Esophagus (tissue), 2 donors: ENCODE data around the gene SMKR1. TPM values are rescaled to one million over a fixed set of nuclear protein-coding genes. Genes with fewer than 3 reads are reported as not detected.
"Not testable (repeated sequence)": the region's sequence is repeated elsewhere in the genome, so short reads cannot be mapped to it uniquely, and the experiment has no call there.

Source experiments
- H3K27ac ChIP-seq, 2 donors: one replicate each; pipeline ENCODE4 v1.5.1; 2013; ENCODE audit warnings: low read depth in 2 of 2, mild to moderate bottlenecking in 2 of 2, inconsistent platforms in 1 of 2, low read length in 1 of 2, moderate library complexity in 1 of 2
- H3K27me3 ChIP-seq, 2 donors: one replicate each; pipeline ENCODE4 v1.6.1; 2013; ENCODE audit warnings: low read length in 2 of 2, control low read depth in 1 of 2, mild to moderate bottlenecking in 1 of 2; ENCODE audit not compliant: insufficient read depth in 2 of 2, control insufficient read depth in 1 of 2
- H3K36me3 ChIP-seq, 2 donors: one replicate each; pipeline ENCODE4 v1.6.1; 2013; ENCODE audit warnings: low read length in 1 of 2; ENCODE audit not compliant: control insufficient read depth in 2 of 2, insufficient read depth in 2 of 2
- H3K4me1 ChIP-seq, 2 donors: one replicate each; pipeline ENCODE4 v1.6.1; 2013; ENCODE audit warnings: low read length in 1 of 2; ENCODE audit not compliant: control insufficient read depth in 2 of 2, insufficient read depth in 2 of 2
- H3K4me3 ChIP-seq, 2 donors: one replicate each; pipeline ENCODE4 v1.5.1; 2013; ENCODE audit warnings: low read length in 2 of 2, mild to moderate bottlenecking in 2 of 2, low read depth in 1 of 2, moderate library complexity in 1 of 2
- H3K9me3 ChIP-seq, 2 donors: one replicate each; pipeline ENCODE4 v1.6.1; 2013; ENCODE audit warnings: mild to moderate bottlenecking in 2 of 2, low read depth in 1 of 2, low read length in 1 of 2, moderate library complexity in 1 of 2; ENCODE audit not compliant: control insufficient read depth in 2 of 2, insufficient read depth in 1 of 2
- WGBS, 2 donors: extraction: QIAGEN DNeasy Blood & Tissue Kit; methylation state at CpG; one replicate each; pipeline ENCODE4 v1.1.7; 2013; 5-methylcytosine and 5-hydroxymethylcytosine counted together
- polyA plus RNA-seq, 2 donors: library from polyadenylated mRNA; stranded (reverse); fragments of 200-250 nt; gene quantifications; one replicate each; pipeline ENCODE4 v1.2.3, GENCODE V29; 2013
- donor health status: healthy with polysubstance abuse.
- donor health status: Bipolar disorder and iron deficiency.

SMKR1 gene
- polyA plus RNA-seq, 2 donors, result 0.63 to 0.96 TPM

DNA sequence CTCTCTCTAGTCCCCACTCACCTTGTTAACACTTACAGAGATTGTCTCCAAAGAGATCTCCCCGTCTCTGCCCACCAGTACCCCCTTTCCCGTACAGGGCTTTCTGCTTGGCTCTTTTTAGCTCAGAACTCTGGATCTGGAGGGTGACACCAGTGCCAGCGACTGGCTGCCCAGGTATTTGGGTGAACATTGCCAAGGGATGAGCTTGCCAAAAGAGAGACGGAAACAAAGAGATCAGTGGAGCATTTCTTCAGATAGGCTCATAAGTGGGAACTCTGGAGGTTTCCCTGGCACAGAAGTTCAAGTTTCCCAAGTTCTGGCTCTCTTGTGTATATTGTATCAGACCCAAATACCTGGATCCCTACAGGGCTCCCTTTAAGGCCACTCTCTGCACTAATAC is 38.1 kb upstream of the SMKR1 start:
- no peaks in the 10 kb centered on the region for H3K27me3 ChIP-seq
- 60 to 74% methylated on average over 4 of the region's 4 CpGs for WGBS, 2 donors
- H3K9me3 ChIP-seq, result no peaks in the 10 kb centered on the region
- H3K4me1 ChIP-seq, result no peaks in the 10 kb centered on the region
- no peak overlapping the region for H3K27ac ChIP-seq
- H3K36me3 ChIP-seq, result no peaks in the 10 kb centered on the region
- no peak overlapping the region for H3K4me3 ChIP-seq

DNA sequence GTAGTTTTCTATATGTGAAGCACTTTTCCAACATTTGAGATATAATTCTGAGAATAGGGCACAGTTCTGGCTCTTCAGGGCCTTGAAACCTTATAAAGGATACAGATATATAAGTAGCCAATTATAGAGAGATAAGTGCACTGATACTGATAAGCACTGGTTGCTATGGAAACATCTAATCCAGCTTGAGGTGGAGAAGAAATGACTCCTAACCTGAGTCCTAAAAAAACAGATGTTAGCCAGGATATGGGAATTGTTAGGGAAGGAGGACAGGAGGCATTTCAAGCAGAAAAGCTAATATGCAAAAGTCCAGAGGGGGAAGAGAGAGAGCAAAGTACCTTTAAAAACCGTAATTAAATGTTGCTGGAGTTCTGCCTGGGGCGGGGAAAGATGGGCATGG is 37.3 kb upstream of the SMKR1 start:
- H3K27ac ChIP-seq, result no peak overlapping the region
- no peak overlapping the region for H3K4me3 ChIP-seq
- WGBS, 2 donors, result 76 to 77% methylated on average over 2 of the region's 2 CpGs
- H3K27me3 ChIP-seq, result no peaks in the 10 kb centered on the region
- no peaks in the 10 kb centered on the region for H3K36me3 ChIP-seq
- no peaks in the 10 kb centered on the region for H3K4me1 ChIP-seq
- H3K9me3 ChIP-seq, result no peaks in the 10 kb centered on the region

GRCh38 chr7:129466796-129467195 is 35.5 kb upstream of the SMKR1 start:
- no peak overlapping the region for H3K27ac ChIP-seq
- no peak overlapping the region for H3K4me3 ChIP-seq
- no peaks in the 10 kb centered on the region for H3K9me3 ChIP-seq
- 73 to 83% methylated on average over 3 of the region's 3 CpGs for WGBS, 2 donors
- no peaks in the 10 kb centered on the region for H3K27me3 ChIP-seq
- no peaks in the 10 kb centered on the region for H3K36me3 ChIP-seq
- H3K4me1 ChIP-seq, result no peaks in the 10 kb centered on the region

GRCh38 chr7:129468087-129468486 is 34.2 kb upstream of the SMKR1 start:
- Histone ChIP-seq H3K36me3 (no peaks in the 10 kb centered on the region), H3K4me1 (no peaks in the 10 kb centered on the region), H3K27ac (no peak overlapping the region), H3K9me3 (no peaks in the 10 kb centered on the region), H3K27me3 (no peaks in the 10 kb centered on the region), H3K4me3 (no peak overlapping the region)
- 66 to 74% methylated on average over 1 of the region's 1 CpG for WGBS, 2 donors

- no peaks in the 10 kb centered on the region for H3K36me3 ChIP-seq
- H3K9me3 ChIP-seq, result no peaks in the 10 kb centered on the region
- no peak overlapping the region for H3K4me3 ChIP-seq
- no peaks in the 10 kb centered on the region for H3K4me1 ChIP-seq
- H3K27ac ChIP-seq, result no peak overlapping the region
- no peaks in the 10 kb centered on the region for H3K27me3 ChIP-seq
- 75 to 80% methylated on average over 4 of the region's 4 CpGs for WGBS, 2 donors
These were observed 33.8 kb upstream of the SMKR1 start for GRCh38 chr7:129468547-129468946.

DNA sequence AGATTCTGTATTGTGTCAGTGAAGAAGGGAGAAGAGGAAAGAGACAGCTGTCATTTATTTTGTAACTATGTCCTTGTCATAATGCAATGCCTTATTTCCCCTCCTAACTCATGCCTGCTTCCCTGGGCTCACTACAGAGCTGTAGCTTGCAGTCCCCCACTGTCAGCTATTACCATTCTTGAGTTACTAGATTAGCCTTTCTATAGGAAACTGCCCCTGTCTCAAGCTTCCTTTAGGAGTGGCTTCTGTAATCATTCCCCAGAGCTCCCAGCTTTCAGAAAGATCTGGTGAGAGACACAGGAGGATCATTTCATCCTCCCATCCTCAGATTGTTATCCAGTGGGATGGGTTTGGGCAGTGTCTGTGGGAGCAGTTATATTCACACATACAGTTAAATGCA is 32.4 kb upstream of the SMKR1 start:
- Histone ChIP-seq H3K9me3 (no peaks in the 10 kb centered on the region), H3K4me3 (no peak overlapping the region), H3K27ac (no peak overlapping the region), H3K4me1 (no peaks in the 10 kb centered on the region), H3K27me3 (no peaks in the 10 kb centered on the region), H3K36me3 (no peaks in the 10 kb centered on the region)

DNA sequence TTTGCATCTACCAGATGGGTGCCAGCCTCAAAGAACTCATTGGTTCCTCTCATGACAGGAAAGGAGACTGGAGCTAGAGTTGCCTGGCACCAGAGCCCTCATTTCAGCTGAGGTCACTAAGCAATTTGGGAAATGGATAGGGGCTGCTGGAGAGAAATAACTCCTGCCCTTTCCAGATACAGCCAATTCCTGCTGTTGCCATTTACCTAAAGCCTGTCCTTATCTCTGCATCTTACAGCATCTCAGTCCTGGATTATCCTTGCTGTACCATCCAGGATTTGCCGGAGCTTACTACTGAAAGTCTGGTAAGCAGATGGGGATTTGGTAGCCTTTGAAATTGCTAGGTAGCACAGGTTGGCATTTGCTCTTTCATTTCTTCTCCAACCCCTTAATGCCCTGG is 31.9 kb upstream of the SMKR1 start:
- Histone ChIP-seq H3K4me3 (no peak overlapping the region), H3K36me3 (no peaks in the 10 kb centered on the region), H3K27ac (no peak overlapping the region), H3K27me3 (no peaks in the 10 kb centered on the region), H3K4me1 (no peaks in the 10 kb centered on the region), H3K9me3 (no peaks in the 10 kb centered on the region)
- 93 to 94% methylated on average over 1 of the region's 1 CpG for WGBS, 2 donors

- Histone ChIP-seq H3K27me3 (no peaks in the 10 kb centered on the region), H3K4me3 (no peak overlapping the region), H3K36me3 (no peaks in the 10 kb centered on the region), H3K9me3 (no peaks in the 10 kb centered on the region), H3K27ac (no peak overlapping the region), H3K4me1 (no peaks in the 10 kb centered on the region)
These were observed 30.9 kb upstream of the SMKR1 start for GRCh38 chr7:129471402-129471827.

DNA sequence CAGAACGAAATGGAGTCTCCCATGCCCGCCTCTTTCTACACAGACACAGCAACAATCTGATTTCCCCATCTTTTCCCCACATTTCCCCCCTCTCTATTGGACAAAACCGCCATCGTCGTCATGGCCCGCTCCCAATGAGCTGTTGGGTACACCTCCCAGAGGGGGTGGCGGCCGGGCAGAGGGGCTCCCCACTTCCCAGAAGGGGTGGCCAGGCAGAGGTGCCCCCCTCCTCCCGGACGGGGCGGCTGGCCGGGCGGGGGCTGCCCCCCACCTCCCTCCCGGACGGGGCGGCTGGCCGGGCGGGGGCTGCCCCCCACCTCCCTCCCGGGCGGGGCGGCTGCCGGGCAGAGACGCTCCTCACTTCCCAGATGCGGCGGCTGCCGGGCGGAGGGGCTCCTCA is 26.4 kb upstream of the SMKR1 start:
- not testable (repeated sequence) for H3K9me3 ChIP-seq, H3K4me3 ChIP-seq, H3K27ac ChIP-seq, H3K4me1 ChIP-seq, H3K36me3 ChIP-seq, H3K27me3 ChIP-seq
- 92 to 95% methylated on average over 19 to 27 of the region's 27 CpGs for WGBS, 2 donors

DNA sequence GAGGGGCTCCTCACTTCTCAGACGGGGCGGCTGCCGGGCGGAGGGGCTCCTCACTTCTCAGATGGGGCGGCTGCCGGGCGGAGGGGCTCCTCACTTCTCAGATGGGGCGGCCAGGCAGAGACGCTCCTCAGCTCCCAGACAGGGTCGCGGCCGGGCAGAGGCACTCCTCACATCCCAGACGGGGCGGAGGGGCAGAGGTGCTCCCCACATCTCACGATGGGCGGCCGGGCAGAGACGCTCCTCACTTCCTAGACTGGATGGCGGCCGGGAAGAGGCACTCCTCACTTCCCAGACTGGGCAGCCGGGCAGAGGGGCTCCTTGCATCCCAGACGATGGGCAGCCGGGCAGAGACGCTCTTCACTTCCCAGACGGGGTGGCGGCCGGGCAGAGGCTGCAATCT is 25.9 kb upstream of the SMKR1 start:
- not testable (repeated sequence) for H3K4me1 ChIP-seq, H3K27ac ChIP-seq, H3K36me3 ChIP-seq, H3K4me3 ChIP-seq, H3K27me3 ChIP-seq, H3K9me3 ChIP-seq
- WGBS, 2 donors, result 96 to 97% methylated on average over 16 to 23 of the region's 27 CpGs
